Esophagus squamous epithelium (tissue), 4 donors: ENCODE data around the gene BAHCC1.

Experiments used
- POLR2A ChIP-seq, 4 donors: fragments of 450-650 bp; IDR thresholded peaks; one replicate each; pipeline ENCODE4 v1.6.1; 2017; ENCODE audit warnings: antibody characterized with exemption in 4 of 4, mild to moderate bottlenecking in 4 of 4, moderate library complexity in 3 of 4
- TF ChIP-seq, protein P1 (sequence below), 6 experiments: fragments of 450-650 bp in 4 of 6; fragments of 200-600 bp in 2 of 6; sonication (generic) in 2 of 6; IDR thresholded peaks; one replicate each; pipeline ENCODE4 v1.5.1; 2016 to 2019; ENCODE audit warnings: antibody characterized with exemption in 6 of 6, mild to moderate bottlenecking in 4 of 6, moderate library complexity in 4 of 6

- TF ChIP-seq, protein P1, sequence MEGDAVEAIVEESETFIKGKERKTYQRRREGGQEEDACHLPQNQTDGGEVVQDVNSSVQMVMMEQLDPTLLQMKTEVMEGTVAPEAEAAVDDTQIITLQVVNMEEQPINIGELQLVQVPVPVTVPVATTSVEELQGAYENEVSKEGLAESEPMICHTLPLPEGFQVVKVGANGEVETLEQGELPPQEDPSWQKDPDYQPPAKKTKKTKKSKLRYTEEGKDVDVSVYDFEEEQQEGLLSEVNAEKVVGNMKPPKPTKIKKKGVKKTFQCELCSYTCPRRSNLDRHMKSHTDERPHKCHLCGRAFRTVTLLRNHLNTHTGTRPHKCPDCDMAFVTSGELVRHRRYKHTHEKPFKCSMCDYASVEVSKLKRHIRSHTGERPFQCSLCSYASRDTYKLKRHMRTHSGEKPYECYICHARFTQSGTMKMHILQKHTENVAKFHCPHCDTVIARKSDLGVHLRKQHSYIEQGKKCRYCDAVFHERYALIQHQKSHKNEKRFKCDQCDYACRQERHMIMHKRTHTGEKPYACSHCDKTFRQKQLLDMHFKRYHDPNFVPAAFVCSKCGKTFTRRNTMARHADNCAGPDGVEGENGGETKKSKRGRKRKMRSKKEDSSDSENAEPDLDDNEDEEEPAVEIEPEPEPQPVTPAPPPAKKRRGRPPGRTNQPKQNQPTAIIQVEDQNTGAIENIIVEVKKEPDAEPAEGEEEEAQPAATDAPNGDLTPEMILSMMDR (IDR thresholded peaks at IDR 0.05) = no peak
- TF ChIP-seq POLR2A (IDR thresholded peaks at IDR 0.05) = no peak
Observed at GRCh38 chr17:81452551-81452950, 57.3 kb downstream of the BAHCC1 start.
